Keratinocyte (primary cell): ENCODE data around the gene CHST10. TPM values are rescaled to one million over a fixed set of nuclear protein-coding genes. Genes with fewer than 3 reads are reported as not detected.
"Not testable (repeated sequence)": the region's sequence is repeated elsewhere in the genome, so short reads cannot be mapped to it uniquely, and the experiment has no call there.

Experiments
- DNase-seq: peaks from one replicate; pipeline ENCODE4 v3.0.0-alpha.2; 2011; ENCODE audit warnings: low read depth, missing footprints, low spot score
- FAIRE-seq: peaks from 2 replicates; lab custom pipeline; 2011; peaks lifted over from hg19 to GRCh38; lab: Jason Lieb, UNC
- H2AFZ ChIP-seq: 2 replicates; pipeline ENCODE4 v1.6.0; 2012; ENCODE audit warnings: low read length, control low read depth, inconsistent platforms; ENCODE audit not compliant: control insufficient read depth
- H3K27ac ChIP-seq: 2 replicates; pipeline ENCODE4 v1.5.1; 2011; ENCODE audit warnings: low read length; ENCODE audit not compliant: control insufficient read depth, insufficient read depth
- H3K27me3 ChIP-seq: 3 replicates; pipeline ENCODE4 v1.6.0; 2011; ENCODE audit warnings: low read length; ENCODE audit not compliant: control insufficient read depth, insufficient read depth; ENCODE audit errors: extremely low read depth
- H3K36me3 ChIP-seq, 2 experiments: 2 replicates in 1 of 2; 3 replicates in 1 of 2; pipeline ENCODE4 v1.5.1; 2011; ENCODE audit warnings: low read length in 2 of 2, mild to moderate bottlenecking in 1 of 2; ENCODE audit not compliant: control insufficient read depth in 2 of 2, insufficient read depth in 2 of 2; ENCODE audit errors: extremely low read depth in 1 of 2
- H3K4me1 ChIP-seq: 3 replicates; pipeline ENCODE4 v1.5.1; 2011; ENCODE audit warnings: low read length; ENCODE audit not compliant: control insufficient read depth, insufficient read depth; ENCODE audit errors: extremely low read depth
- H3K4me2 ChIP-seq: 3 replicates; pipeline ENCODE4 v1.6.0; 2011; ENCODE audit warnings: low read depth, low read length; ENCODE audit not compliant: control insufficient read depth, insufficient read depth; ENCODE audit errors: extremely low read depth
- H3K4me3 ChIP-seq, 3 experiments: fragments of 200-600 bp in 1 of 3; sonication (generic) in 1 of 3; 2 replicates in 2 of 3; 3 replicates in 1 of 3; pipeline ENCODE4 v1.5.1; 2011 to 2016; ENCODE audit warnings: low read length in 3 of 3, mild to moderate bottlenecking in 3 of 3, control low read depth in 2 of 3, inconsistent platforms in 1 of 3, low read depth in 1 of 3, mixed read lengths in 1 of 3, mixed run types in 1 of 3, moderate library complexity in 1 of 3; ENCODE audit not compliant: control insufficient read depth in 2 of 3, insufficient read depth in 2 of 3; ENCODE audit errors: extremely low read depth in 1 of 3
- H3K79me2 ChIP-seq: 2 replicates; pipeline ENCODE4 v1.6.0; 2012; ENCODE audit warnings: low read length; ENCODE audit not compliant: control insufficient read depth, insufficient read depth
- H3K9ac ChIP-seq: 3 replicates; pipeline ENCODE4 v1.6.0; 2011; ENCODE audit warnings: low read length; ENCODE audit not compliant: control insufficient read depth, insufficient read depth; ENCODE audit errors: extremely low read depth
- H3K9me1 ChIP-seq: 3 replicates; pipeline ENCODE4 v1.6.0; 2011; ENCODE audit warnings: low read length; ENCODE audit not compliant: control insufficient read depth, insufficient read depth; ENCODE audit errors: extremely low read depth
- H3K9me3 ChIP-seq: 2 replicates; pipeline ENCODE4 v1.5.1; 2012; ENCODE audit warnings: low read depth, low read length; ENCODE audit not compliant: control insufficient read depth
- H4K20me1 ChIP-seq: 3 replicates; pipeline ENCODE4 v1.6.0; 2011; ENCODE audit warnings: low read length; ENCODE audit not compliant: control insufficient read depth, insufficient read depth; ENCODE audit errors: extremely low read depth
- EZH2 ChIP-seq: IDR thresholded peaks from one replicate; pipeline ENCODE4 v1.6.1; 2012; ENCODE audit warnings: inconsistent platforms, mild to moderate bottlenecking, low read length, moderate library complexity
- dilution Hi-C: fragments of 300-500 bp; cut with MboI; formaldehyde crosslinking; loops from one replicate; pipeline ENCODE4 v1.7.0; 2020; ENCODE audit warnings: low sequenced_read_pairs; ENCODE audit not compliant: extremely low pct_ligation_motif_present
- polyA plus RNA-seq, 5 experiments: library from polyadenylated mRNA; depleted of rRNA in 3 of 5; stranded (reverse) in 3 of 5; stranded (forward) in 1 of 5; unstranded in 1 of 5; fragments of >200 nt; gene quantifications; 1 replicate in 1 of 5; 2 replicates in 3 of 5; 3 replicates in 1 of 5; pipeline versions ENCODE4 v1.2.1 to v1.2.3, GENCODE V29; 2011 to 2012; ENCODE audit warnings: missing spikeins in 2 of 5, low read depth in 1 of 5, low replicate concordance in 1 of 5
- small RNA-seq, 3 experiments: library from RNA; depleted of rRNA; stranded (forward); fragments of <200 nt; gene quantifications; one replicate each; pipeline ENCODE3, GENCODE V24; 2012; ENCODE audit warnings: low read depth in 3 of 3, low replicate concordance in 1 of 3; ENCODE audit not compliant: insufficient read length in 3 of 3
- TF ChIP-seq, protein P1 (sequence below), 3 experiments: IDR thresholded peaks in 1 of 3; conservative IDR thresholded peaks in 1 of 3; optimal IDR thresholded peaks in 1 of 3; 2 replicates in 2 of 3; 3 replicates in 1 of 3; pipeline versions ENCODE3 to v1.5.1; 2011; ENCODE audit warnings: low read length in 3 of 3, mild to moderate bottlenecking in 3 of 3, moderate library complexity in 2 of 3, control low read depth in 1 of 3, inconsistent platforms in 1 of 3; ENCODE audit not compliant: insufficient read depth in 2 of 3; ENCODE audit errors: extremely low read depth in 1 of 3

The CHST10 gene
- polyA plus RNA-seq, 1 donor (not counting 4 experiments of a cell fraction or from before 2014, with no cell fraction given) = 1.6 TPM

DNA sequence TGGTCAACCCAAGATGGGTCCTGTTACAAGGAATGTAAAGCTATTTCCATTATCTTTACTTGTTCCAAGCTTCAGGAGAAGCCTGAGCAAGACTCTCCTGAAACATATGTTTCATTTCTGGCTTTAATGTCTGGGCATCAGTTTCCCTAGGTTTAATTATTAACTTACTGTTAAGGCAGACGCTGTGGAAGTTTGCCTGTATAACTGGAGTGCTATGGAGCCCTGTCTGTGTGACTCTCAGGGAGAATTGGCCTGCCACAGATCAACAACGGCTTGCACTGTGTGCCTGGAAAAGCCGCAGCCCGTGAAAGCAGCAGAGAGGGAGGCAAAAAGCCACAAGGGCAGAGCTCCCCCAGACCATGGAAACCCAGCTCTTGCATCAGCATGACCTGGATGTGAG, 73.0 kb downstream of the CHST10 start:
- Histone ChIP-seq H3K36me3 (no peaks in the 10 kb centered on the region), H3K27ac (no peak overlapping the region), H3K79me2 (no peaks in the 10 kb centered on the region), H4K20me1 (no peaks in the 10 kb centered on the region), H3K9ac (no peak overlapping the region), H2AFZ (no peak overlapping the region), H3K4me2 (no peak overlapping the region), H3K4me3 (no peak overlapping the region), H3K27me3 (no peaks in the 10 kb centered on the region), H3K9me3 (no peaks in the 10 kb centered on the region), H3K9me1 (no peaks in the 10 kb centered on the region), H3K4me1 (no peaks in the 10 kb centered on the region)
- DNase-seq (no peak), FAIRE-seq (no peak)
- dilution Hi-C loops = no loop called here
- TF ChIP-seq, protein P1, sequence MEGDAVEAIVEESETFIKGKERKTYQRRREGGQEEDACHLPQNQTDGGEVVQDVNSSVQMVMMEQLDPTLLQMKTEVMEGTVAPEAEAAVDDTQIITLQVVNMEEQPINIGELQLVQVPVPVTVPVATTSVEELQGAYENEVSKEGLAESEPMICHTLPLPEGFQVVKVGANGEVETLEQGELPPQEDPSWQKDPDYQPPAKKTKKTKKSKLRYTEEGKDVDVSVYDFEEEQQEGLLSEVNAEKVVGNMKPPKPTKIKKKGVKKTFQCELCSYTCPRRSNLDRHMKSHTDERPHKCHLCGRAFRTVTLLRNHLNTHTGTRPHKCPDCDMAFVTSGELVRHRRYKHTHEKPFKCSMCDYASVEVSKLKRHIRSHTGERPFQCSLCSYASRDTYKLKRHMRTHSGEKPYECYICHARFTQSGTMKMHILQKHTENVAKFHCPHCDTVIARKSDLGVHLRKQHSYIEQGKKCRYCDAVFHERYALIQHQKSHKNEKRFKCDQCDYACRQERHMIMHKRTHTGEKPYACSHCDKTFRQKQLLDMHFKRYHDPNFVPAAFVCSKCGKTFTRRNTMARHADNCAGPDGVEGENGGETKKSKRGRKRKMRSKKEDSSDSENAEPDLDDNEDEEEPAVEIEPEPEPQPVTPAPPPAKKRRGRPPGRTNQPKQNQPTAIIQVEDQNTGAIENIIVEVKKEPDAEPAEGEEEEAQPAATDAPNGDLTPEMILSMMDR (optimal IDR thresholded peaks at IDR 0.05 in 1 of 3, IDR thresholded peaks at IDR 0.05 in 1 of 3, conservative IDR thresholded peaks at IDR 0.05 in 1 of 3; ENCODE audit: extremely low read depth in 1 of 3, insufficient read depth in 2 of 3, low read length in 3 of 3) = no peak
- no peak for TF ChIP-seq EZH2

DNA sequence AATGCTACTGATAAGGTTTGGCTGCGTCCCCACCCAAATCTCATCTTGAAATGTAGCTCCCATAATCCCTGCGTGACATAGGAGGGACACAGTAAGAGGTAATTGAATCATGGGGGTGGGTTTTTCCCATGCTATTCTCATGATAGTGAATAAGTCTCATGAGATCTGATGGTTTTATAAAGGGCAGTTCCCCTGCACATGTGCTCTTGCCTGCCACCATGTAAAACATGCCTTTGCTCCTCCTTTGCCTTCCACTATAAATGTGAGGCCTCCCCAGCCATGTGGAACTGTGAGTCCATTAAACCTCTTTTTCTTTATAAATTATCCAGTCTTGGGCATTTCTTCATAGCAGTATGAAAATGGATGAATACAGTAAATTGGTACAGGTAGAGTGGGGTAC, 75.0 kb downstream of the CHST10 start:
- dilution Hi-C loops = not testable (repeated sequence)

More for the DNA sequence above, 75.0 kb downstream of the CHST10 start:
- not testable (repeated sequence) for H3K79me2 ChIP-seq, H3K9me1 ChIP-seq, H4K20me1 ChIP-seq, H3K4me2 ChIP-seq, H3K27ac ChIP-seq, H3K4me1 ChIP-seq, DNase-seq, H3K27me3 ChIP-seq, H2AFZ ChIP-seq, H3K9me3 ChIP-seq, H3K4me3 ChIP-seq, H3K36me3 ChIP-seq, H3K9ac ChIP-seq, FAIRE-seq

Small RNAs within 50 kb of the gene (small RNA-seq; reads per million reads assigned to genes)
- 0 reads per million in 3 experiments for gene AC012493.2
- 0 reads per million in 3 experiments for gene AC012493.3

Other genes with a start within 250 kb of the CHST10 start
- gene LONRF2, start 95.2 kb downstream of the CHST10 start, polyA plus RNA-seq = not detected in 3 replicates
- not detected in 3 replicates for gene NMS, start 52.8 kb upstream of the CHST10 start, polyA plus RNA-seq
- 29.1 to 42.2 TPM (median 39.7 TPM) in 3 replicates for gene PDCL3, start 145.3 kb upstream of the CHST10 start, polyA plus RNA-seq